Measurements from ENCODE around the gene FCRL2. TPM values are rescaled to one million over a fixed set of nuclear protein-coding genes. Genes with fewer than 3 reads are reported as not detected.
"Not testable (repeated sequence)": the region's sequence is repeated elsewhere in the genome, so short reads cannot be mapped to it uniquely, and the experiment has no call there.

FCRL2 gene
- total RNA-seq, 1 donor from 2014 or later = not detected

DNA sequence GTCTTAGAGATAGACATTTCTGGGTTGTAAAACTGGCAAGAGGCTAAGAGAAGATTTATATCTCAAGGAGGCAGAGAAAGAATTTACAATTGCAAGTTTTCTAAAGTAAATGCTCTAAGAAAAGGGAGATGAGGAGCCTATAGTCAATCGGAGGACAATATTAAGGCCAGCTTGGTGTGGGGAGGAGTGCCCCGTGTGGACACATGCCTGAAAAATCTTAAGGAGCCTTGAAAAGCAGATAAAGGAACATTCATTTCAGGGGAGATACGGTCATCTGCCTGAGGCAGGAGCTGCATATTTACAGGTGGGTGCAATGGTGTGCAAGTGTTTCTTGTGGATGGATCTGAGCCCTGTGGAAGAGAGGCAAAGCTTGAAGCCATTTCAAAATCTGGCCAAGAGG is 25.6 kb downstream of the FCRL2 start:
- TF ChIP-seq, protein P1, sequence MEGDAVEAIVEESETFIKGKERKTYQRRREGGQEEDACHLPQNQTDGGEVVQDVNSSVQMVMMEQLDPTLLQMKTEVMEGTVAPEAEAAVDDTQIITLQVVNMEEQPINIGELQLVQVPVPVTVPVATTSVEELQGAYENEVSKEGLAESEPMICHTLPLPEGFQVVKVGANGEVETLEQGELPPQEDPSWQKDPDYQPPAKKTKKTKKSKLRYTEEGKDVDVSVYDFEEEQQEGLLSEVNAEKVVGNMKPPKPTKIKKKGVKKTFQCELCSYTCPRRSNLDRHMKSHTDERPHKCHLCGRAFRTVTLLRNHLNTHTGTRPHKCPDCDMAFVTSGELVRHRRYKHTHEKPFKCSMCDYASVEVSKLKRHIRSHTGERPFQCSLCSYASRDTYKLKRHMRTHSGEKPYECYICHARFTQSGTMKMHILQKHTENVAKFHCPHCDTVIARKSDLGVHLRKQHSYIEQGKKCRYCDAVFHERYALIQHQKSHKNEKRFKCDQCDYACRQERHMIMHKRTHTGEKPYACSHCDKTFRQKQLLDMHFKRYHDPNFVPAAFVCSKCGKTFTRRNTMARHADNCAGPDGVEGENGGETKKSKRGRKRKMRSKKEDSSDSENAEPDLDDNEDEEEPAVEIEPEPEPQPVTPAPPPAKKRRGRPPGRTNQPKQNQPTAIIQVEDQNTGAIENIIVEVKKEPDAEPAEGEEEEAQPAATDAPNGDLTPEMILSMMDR (IDR thresholded peaks at IDR 0.05; ENCODE audit: insufficient read depth, low read length, poor library complexity, severe bottlenecking) = no peak
- H3K27me3 ChIP-seq (ENCODE audit: control insufficient read depth, insufficient read depth, low read length) = no peaks in the 10 kb centered on the region
- no peak overlapping the region for H3K4me3 ChIP-seq (ENCODE audit: low read depth, low read length)
- no peak for DNase-seq (ENCODE audit: low read depth)
- H3K36me3 ChIP-seq (ENCODE audit: control insufficient read depth, insufficient read depth, low read length) = no peaks in the 10 kb centered on the region

DNA sequence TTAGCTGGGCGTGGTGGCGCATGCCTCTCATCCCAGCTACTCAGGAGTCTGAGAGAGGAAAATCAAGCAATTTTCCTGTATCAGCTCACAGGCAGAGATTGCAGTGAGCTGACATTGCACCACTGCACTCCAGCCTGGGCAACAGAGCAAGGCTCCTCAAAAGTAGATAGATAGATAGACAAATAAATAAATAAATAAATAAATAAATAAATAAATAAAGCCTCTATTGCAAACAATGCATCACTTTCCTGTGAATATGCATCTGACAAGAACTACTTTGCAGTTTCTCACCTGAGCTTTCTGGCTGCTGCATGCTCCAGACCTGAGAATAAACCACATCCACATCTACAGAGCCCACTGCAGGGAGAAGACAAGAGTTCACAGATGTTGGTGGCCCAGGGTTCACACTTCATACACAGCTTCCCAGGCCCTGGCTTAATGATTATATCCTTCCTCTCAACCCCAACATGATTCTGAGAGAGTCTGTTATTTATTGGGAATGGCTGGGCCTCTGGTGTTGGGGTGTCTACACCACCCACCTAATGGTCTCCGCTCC is 28.6 kb downstream of the FCRL2 start:
- no peaks in the 10 kb centered on the region for H3K36me3 ChIP-seq (ENCODE audit: control insufficient read depth, insufficient read depth, low read length)
- H3K4me3 ChIP-seq (ENCODE audit: low read depth, low read length) = no peak overlapping the region
- no peaks in the 10 kb centered on the region for H3K27me3 ChIP-seq (ENCODE audit: control insufficient read depth, insufficient read depth, low read length)
- TF ChIP-seq, protein P1 (IDR thresholded peaks at IDR 0.05; ENCODE audit: insufficient read depth, low read length, poor library complexity, severe bottlenecking) = no peak
- no peak for DNase-seq (ENCODE audit: low read depth)

DNA sequence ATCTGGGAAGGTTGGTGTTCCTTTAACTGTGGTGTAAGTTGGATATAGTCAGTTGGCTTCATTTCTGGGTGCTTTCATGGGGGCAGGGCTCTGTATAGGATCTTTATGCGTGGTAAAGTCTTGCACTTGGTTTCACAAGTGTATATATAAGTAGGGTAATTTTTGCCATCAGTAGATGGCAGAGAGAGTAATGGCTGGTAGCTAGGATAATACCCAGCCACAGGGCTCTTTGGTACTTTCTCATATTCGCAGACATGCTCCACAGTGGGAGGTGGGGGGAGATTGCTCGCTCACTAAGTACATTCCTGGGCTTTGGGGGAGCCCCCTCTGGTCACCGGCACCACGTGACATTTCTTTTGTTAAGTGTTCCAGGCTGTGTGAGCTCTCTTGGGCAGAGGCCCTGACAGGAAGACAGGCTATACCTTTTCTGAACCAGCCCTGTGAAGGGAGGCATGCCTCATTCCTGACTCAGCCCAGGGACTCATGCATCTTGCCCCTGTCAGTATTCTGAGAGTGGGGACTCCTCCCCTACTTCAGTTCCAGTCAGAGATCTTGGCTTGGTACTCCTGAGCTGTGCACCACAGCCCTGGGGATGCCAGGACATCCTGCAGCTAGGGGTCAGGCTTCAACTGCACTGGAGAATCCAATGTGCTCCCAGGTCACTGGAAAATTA is 37.6 kb downstream of the FCRL2 start:
- no peak for DNase-seq (ENCODE audit: low read depth)
- no peak overlapping the region for H3K4me3 ChIP-seq (ENCODE audit: low read depth, low read length)
- no peaks in the 10 kb centered on the region for H3K36me3 ChIP-seq (ENCODE audit: control insufficient read depth, insufficient read depth, low read length)
- no peaks in the 10 kb centered on the region for H3K27me3 ChIP-seq (ENCODE audit: control insufficient read depth, insufficient read depth, low read length)
- TF ChIP-seq, protein P1 (IDR thresholded peaks at IDR 0.05; ENCODE audit: insufficient read depth, low read length, poor library complexity, severe bottlenecking) = no peak

DNA sequence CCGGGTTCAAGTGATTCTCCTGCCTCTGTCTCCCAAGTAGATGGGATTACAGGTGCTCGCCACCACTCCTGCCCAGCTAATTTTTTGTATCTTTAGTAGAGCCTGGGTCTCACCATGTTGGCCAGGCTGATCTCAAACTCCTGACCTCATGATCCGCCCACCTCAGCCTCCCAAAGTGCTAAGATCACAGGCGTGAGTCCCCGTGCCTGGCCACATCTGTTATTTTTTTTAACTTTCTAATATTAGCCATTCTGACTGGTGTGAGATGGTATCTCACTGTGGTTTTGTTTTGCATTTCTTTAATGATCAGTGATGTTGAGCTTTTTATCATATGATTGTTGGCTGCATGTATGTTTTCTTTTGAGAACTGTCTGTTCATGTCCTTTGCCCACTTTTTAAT is 40.9 kb downstream of the FCRL2 start:
- not testable (repeated sequence) for H3K27me3 ChIP-seq (ENCODE audit: control insufficient read depth, insufficient read depth, low read length); DNase-seq (ENCODE audit: low read depth)

DNA sequence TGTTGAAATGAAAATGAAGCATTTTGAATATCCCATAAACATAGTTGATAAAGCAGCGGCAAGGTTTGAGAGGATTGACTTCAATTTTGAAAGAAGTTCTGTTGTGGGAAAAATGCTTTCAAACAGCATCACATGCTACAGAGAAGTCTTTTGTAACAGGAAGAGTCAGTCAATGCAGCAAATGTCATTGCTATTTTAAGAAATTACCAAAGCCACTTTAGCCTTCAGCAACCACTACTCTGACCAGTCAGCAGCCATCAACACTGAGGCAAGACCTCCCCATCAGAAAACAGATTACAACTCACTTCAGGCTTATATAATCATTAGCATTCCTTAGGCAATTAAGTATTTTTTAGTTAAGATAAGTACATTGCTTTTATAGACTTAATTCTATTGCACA is 42.6 kb downstream of the FCRL2 start:
- Histone ChIP-seq H3K36me3 (ENCODE audit: control insufficient read depth, insufficient read depth, low read length) (no peaks in the 10 kb centered on the region), H3K27me3 (ENCODE audit: control insufficient read depth, insufficient read depth, low read length) (no peaks in the 10 kb centered on the region), H3K4me3 (ENCODE audit: low read depth, low read length) (no peak overlapping the region)
- TF ChIP-seq, protein P1 (IDR thresholded peaks at IDR 0.05; ENCODE audit: insufficient read depth, low read length, poor library complexity, severe bottlenecking) = no peak
- no peak for DNase-seq (ENCODE audit: low read depth)

More for the DNA sequence above, 40.9 kb downstream of the FCRL2 start:
- H3K36me3 ChIP-seq (ENCODE audit: control insufficient read depth, insufficient read depth, low read length); H3K4me3 ChIP-seq (ENCODE audit: low read depth, low read length): not testable (repeated sequence)

DNA sequence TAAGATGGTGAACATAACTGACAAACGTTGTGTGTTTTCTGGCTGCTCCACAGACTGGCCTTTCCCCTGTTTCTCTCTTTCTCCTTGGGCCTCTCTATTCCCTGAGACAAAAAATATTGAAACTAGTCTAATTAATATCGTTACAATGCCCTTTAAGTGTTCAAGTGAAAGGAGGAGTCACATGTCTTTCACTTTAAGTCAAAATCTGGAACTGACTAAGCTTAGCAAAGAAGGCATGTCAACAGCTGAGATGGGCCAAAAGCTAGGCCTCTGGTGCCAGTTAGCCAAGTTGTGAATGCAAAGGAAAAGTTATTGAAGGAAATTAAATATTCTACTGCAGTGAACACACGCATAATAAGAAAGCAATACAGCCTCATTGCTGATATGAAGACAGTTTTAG is 44.2 kb downstream of the FCRL2 start:
- no peaks in the 10 kb centered on the region for H3K36me3 ChIP-seq (ENCODE audit: control insufficient read depth, insufficient read depth, low read length)
- TF ChIP-seq, protein P1 (IDR thresholded peaks at IDR 0.05; ENCODE audit: insufficient read depth, low read length, poor library complexity, severe bottlenecking) = no peak
- DNase-seq (ENCODE audit: low read depth) = no peak
- H3K4me3 ChIP-seq (ENCODE audit: low read depth, low read length) = no peak overlapping the region
- no peaks in the 10 kb centered on the region for H3K27me3 ChIP-seq (ENCODE audit: control insufficient read depth, insufficient read depth, low read length)
